Activated CD4-positive, CD25-positive, alpha-beta regulatory T cell (primary cell): ENCODE results near the gene GAS2L1.
"Not testable (repeated sequence)": the region's sequence is repeated elsewhere in the genome, so short reads cannot be mapped to it uniquely, and the experiment has no call there.

Source experiments
- DNase-seq, 4 experiments: peaks; one replicate each; lab custom pipeline; 2025; lab: John Stamatoyannopoulos, UW

The GAS2L1 gene

DNA sequence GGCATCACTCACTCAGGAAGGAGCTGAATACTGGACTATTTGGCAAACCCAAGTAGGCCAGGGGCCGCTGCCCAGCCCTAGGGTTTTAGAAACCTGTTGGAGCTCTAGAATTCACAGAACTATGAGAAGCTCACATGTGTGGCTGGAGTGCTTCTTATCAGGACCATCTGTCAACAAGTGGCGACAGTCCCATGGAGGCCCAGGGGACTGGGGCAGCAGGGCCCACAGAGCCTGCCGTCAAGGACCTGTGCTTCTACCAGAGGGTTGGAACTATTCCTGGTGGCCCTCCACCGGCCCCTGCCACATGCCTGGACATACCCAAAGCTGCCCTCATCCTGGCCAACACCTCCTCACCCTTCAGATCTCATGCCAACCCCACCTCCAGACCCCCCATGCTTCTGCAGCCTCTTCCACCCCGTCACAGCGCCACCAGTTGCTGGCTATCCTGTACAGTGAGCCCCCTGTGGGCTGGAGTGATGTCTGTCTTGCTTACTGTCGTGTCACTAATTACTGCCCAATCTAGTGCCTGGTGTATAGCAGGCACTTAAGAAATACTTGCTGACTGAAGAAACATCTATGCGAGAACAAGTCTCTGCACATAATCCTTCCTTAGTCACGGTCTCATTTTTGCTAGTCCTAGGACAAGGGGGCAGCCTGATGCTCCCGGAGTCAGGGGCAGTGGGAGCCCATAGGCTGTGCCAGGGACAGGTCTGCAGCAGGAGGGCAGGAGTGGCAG is 36.3 kb downstream of the GAS2L1 start:
- no peak for DNase-seq

DNA sequence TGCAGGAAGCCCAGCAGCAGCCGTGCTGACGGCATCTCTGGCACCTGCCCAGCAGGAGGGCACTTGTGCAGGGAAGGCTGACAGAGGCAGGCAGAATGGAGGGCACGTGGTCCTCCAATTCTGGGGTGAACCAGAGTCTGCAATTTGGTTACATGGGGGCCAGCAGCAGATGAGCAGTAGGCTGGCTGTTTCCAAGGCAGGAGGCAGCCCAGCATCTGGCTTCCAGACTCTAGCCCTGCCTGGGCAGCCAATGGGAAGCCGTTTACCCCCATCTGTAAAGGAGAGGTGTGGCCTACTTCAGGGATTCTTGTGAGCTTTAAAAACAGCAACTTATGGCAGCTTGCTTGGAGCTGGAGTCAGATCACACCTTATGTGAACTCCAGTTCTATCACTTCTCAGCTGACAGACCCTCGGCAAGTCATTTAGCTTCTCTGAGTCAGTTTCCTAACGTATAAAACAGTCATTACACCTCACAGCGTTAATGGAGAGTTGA is 36.9 kb downstream of the GAS2L1 start:
- DNase-seq: no peak

DNA sequence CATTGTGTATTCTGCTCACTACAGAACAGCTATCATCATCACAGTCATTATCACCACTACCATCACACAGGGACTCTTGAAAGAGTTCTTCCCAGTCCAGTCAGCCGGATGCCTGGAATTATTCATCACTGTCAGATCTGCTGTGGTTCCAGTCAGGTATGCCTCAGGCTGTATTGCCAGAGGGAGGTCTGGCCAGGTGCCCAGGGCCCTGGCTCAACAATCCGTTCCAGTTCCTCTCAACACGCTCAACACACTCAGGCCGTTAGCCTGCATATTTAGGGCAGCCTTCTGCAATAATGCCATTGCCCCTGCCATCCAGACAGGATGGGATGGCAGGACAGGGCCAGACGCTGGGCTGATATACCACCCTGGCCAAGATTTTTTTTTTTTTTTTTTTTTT is 37.7 kb downstream of the GAS2L1 start:
- no peak for DNase-seq

DNA sequence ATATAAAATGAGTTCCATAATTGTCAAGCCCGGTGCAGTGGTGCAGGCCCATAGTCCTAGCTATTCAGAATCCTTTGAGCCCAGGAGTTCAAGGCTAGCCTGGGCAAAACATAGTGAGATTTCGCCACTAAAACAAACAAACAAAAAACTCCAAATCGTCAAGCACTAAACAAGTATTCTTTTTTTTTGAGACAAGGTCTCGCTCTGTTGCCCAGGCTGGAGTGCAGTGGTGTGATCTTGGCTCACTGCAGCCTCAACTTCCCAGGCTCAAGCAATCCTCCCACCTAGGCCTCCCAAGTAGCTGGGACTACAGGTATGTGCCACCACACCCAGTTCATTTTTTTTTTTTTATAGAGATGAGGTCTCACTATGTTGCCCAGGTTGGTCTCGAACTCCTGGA is 38.4 kb downstream of the GAS2L1 start:
- not testable (repeated sequence) for DNase-seq

DNA sequence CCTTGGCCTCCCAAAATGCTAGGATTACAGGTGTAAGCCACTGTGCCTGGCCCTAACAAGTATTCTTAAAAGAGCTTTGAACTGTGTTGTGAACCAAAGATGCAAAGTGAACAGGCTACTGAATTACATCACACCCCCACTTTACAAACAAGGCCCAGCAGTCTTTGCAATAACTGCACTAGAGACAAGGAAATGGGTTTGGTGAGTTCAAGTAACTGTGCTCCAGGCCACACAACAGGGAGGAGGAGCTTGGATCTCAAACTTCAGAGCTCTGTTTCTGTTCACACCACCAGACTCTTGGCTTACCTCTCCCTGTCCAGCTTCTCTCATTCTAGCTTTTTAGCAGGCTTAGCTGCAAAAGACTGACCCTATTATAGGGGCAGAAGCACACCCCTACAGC is 39.5 kb downstream of the GAS2L1 start:
- DNase-seq: no peak

DNA sequence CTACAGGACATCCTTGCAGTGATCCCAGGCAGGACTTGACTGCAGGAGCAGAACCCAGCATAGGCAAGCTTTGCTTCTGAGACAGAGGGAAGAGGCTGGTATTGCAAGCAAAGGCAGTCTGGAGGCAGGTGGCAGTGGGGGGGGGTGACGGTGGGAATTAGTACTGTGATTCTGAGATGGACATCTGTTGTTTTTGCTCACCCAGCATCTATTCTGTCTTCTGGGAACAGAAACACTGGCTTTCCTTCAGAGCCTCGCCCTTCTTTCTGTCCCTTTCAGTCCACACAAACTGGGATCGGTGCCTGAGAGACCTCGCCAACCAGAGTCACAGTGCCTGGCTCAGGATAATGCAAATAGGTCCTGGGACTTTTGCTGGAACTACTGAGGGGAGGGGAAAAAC is 40.2 kb downstream of the GAS2L1 start:
- DNase-seq: no peak

DNA sequence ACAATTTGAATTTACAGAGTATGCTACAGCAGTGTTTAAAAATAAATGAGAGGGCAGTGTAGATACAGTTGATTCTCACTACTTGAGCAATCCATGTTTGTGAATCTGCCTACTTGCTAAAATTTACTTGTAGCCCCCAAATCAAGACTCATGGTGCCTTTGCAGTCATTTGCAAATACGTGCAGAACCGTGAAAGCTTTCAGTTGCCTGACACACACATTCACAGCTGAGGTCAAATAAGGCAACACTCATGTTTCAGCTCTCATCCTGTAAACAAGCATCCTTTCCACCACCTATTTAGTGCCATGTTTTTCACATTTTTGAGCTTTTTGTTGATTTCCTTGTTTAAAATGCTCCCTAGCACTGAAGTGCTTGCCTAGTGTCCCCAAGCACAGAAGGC is 41.6 kb downstream of the GAS2L1 start:
- no peak for DNase-seq

DNA sequence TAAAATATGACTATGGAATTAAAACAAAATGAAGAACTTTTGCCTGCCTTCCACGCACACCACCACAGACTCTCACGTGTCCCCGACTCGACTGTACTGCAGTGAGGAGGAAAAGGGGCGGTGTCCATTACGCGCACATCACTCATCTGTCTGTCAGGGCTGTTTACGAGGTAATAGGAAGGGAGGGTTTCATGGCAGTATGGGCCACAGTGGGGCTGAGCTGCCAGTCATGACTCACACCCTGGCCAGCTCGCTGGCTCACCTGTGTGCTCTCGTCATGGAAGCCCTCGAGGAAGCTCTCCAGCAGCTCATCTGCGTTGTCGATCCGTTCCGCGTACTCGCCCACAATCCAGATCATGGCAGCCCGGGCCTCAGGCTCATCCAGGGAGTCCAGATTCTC is 42.5 kb downstream of the GAS2L1 start:
- DNase-seq: no peak

DNA sequence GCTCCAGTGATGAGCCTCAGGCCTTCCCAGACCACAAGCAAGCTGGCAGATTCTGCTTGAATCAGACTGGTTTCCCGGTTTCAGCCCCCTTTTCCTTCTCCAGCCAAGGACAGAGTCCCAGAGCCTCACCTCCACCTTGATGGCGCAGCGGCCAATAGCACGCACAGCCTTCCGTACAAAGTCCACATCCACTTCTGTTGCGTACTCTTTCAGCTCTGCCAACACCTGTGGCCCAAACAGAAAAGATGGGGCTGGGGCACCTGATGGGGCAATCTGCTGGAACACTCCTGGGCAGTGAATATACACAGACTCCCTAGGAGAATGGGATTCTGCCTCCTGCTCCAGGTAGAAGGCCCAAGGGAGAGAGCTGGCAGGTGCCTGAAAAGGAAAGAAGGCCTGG is 44.6 kb downstream of the GAS2L1 start:
- DNase-seq: no peak

DNA sequence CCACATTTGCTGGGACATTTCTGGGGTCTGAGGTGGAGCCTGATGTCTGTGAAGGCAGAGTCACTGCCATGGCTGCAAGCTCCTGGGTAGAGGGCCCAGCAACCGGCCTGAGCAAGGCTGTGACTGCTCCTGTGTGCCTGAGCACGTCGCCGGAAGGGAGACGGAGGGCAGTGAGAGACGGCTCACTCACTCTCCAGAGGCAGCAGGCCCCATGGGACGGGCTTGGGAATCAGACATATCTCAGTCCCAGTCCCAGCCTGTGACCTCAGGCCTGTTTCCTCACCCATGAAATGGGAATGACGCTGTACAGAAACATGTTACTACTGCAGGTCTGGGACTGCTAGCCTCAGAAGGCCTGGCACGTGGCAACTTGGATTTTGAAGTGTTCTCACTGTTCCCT is 45.4 kb downstream of the GAS2L1 start:
- no peak for DNase-seq

DNA sequence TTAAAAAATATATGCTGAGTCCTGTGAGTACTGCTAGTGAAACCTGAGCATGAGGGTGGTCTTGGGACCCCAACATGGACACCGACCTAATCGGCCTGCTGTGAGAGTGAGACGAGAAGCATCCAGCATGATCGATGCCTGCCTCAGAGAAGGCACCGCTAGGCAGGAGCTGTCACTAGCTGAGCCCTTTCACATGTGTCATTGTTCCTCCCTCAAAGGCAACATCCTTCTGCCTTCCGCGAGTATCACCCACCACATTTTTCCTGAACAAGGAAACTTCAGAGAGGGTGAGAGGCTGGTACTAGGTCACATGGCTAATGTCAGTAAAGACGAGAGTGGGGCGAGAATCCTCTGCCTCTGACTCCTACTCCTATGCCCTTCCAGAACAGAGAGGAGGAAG is 46.3 kb downstream of the GAS2L1 start:
- no peak for DNase-seq

DNA sequence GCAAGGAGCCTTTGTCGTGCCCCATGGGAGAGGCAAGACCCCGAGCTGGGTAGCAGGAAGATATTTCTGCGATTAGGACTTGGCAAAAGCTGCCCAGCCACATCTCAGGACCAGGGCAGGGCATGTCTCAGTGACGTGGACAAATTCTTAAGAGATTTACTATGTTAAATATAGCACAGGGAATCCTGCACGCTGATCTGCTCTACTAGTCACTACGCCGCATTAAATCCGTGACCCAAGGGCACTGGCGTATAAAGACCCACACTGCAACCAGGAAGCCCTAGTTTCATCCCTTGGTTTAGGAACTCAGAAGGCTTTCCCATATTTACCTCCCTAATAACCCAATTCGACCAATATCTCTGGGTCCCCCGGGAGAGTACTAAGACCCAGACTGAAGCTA is 46.8 kb downstream of the GAS2L1 start:
- no peak for DNase-seq

DNA sequence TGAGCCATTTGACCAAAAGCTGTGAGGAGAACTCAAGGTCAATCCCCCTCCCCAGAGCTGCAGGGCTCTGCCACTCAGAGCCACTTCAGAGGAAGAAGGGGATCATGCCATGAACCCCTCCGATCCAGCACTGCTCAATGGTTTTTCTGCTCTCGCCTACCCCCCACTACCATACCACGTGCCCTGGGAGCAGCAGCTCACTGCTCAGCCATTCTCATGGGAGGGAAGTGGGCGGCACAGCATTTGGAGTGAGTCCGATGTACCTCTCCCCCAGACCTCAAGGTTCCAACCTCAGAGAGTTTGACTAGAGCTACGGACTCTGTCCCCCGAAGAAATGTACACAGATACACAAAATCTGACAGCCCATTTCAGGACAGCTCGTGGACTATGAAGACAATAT is 47.4 kb downstream of the GAS2L1 start:
- DNase-seq: no peak

DNA sequence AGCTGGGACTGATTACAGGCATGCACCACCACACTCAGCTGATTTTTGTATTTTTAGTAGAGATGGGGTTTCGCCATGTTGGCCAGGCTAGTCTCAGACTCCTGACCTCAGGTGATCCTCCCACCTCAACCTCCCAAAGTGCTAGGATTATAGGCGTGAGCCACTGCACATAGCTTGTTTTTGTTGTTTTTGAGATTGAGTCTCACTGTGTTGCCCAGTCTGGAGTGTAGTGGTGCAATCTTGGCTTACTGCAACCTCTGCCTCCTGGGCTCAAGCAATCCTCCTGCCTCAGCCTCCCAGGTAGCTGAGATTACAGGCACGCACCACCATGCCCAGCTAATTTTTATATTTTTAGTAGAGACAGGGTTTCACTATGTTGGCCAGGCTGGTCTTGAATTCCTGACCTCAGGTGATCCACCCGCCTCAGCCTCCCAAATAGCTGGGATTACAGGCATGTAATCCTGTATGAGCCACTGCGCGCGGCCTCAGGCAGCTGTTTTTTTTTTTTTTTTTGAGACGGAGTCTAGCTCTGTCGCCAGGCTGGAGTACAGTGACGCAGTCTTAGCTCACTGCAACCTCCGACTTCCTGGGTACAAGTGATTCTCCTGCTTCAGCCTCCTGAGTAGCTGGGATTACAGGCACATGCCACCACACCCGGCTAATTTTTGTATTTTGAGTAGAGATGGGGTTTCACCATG is 50.9 kb downstream of the GAS2L1 start:
- DNase-seq: not testable (repeated sequence)

DNA sequence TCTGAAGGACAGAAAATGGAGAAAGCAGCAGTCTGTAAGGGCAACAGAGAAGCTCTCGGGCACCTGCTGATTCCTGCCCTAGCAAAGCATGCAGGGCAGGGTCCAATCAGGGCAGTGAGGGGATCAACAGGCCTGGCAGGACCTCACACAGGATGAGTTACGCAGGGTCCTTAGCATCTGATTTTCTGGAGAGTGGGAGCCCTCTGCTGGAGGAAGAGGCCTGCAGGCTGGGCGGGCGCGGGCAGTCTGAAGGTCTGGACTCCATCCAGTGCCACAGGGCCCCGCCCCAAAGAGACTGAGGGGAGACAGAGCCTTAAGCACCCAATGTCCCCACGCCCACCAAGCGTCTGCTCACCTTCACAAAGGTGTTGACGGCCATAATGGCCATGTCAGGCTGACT is 53.0 kb downstream of the GAS2L1 start:
- no peak for DNase-seq
